Stimulated activated CD4-positive, alpha-beta T cell treated with anti-CD3 and anti-CD28 coated beads, Interleukin-4, amount 100 ng/mL, for 48 hours (primary cell): ENCODE results near the gene HNRNPK.
"Not testable (repeated sequence)": the region's sequence is repeated elsewhere in the genome, so short reads cannot be mapped to it uniquely, and the experiment has no call there.

ENCODE experiments used
- DNase-seq, 2 donors: peaks; one replicate each; pipeline ENCODE4 v3.0.0-alpha.2; 2020; ENCODE audit warnings: low read depth in 2 of 2

Gene HNRNPK

GRCh38 chr9:83976372-83976771 lies 3.6 kb downstream of the HNRNPK start:
- no peak for DNase-seq

- DNase-seq = no peak
Observed at GRCh38 chr9:83975300-83975699, 4.7 kb downstream of the HNRNPK start.

GRCh38 chr9:83972286-83972685 lies 7.7 kb downstream of the HNRNPK start:
- DNase-seq = no peak

GRCh38 chr9:83971485-83971884 lies 8.5 kb downstream of the HNRNPK start:
- DNase-seq = no peak

GRCh38 chr9:83969602-83970001 lies 10.4 kb downstream of the HNRNPK start:
- no peak for DNase-seq

- no peak for DNase-seq
Observed at GRCh38 chr9:83967073-83967472, 12.9 kb downstream of the HNRNPK start.

GRCh38 chr9:83966209-83966582 lies 13.8 kb downstream of the HNRNPK start:
- no peak for DNase-seq

- no peak for DNase-seq
Observed at GRCh38 chr9:83965350-83966208, 14.4 kb downstream of the HNRNPK start.

- no peak for DNase-seq
Observed at GRCh38 chr9:83964973-83965349, 15.1 kb downstream of the HNRNPK start.

- DNase-seq = no peak
Observed at GRCh38 chr9:83962165-83962564, 17.9 kb downstream of the HNRNPK start.

GRCh38 chr9:83960991-83961390 lies 19.0 kb downstream of the HNRNPK start:
- DNase-seq = no peak

- DNase-seq = no peak
Observed at GRCh38 chr9:83959061-83959460, 21.0 kb downstream of the HNRNPK start.

- no peak for DNase-seq
Observed at GRCh38 chr9:83957248-83957513, 22.8 kb downstream of the HNRNPK start.

- DNase-seq = peak; percentile 50 to 59
Observed at GRCh38 chr9:83956436-83957247, 23.4 kb downstream of the HNRNPK start.

GRCh38 chr9:83956086-83956435 lies 24.0 kb downstream of the HNRNPK start:
- peak; percentile 19 to 22 for DNase-seq

GRCh38 chr9:83948096-83948495 lies 31.9 kb downstream of the HNRNPK start:
- not testable (repeated sequence) for DNase-seq

- no peak for DNase-seq
Observed at GRCh38 chr9:83940590-83941303, 39.3 kb downstream of the HNRNPK start.

- DNase-seq = no peak
Observed at GRCh38 chr9:83937861-83938455, 42.1 kb downstream of the HNRNPK start.

GRCh38 chr9:83936523-83936922 lies 43.5 kb downstream of the HNRNPK start:
- no peak for DNase-seq

- no peak for DNase-seq
Observed at GRCh38 chr9:83935276-83935935, 44.6 kb downstream of the HNRNPK start.

GRCh38 chr9:83934569-83935275 lies 45.3 kb downstream of the HNRNPK start:
- DNase-seq = no peak
